ENCODE results near the gene CTNNA3.

CTNNA3 gene

GRCh38 chr10:66760941-66761340 lies 935.1 kb downstream of the CTNNA3 start:
- no peak overlapping the region for H3K27ac ChIP-seq (ENCODE audit: low read depth in 2 of 2, low read length in 2 of 2)
- no peak overlapping the region for H3K4me3 ChIP-seq (ENCODE audit: low read length in 2 of 2)
- no peaks in the 10 kb centered on the region for H3K4me1 ChIP-seq (ENCODE audit: control insufficient read depth in 2 of 2, insufficient read depth in 2 of 2, low read length in 2 of 2)
- H3K9ac ChIP-seq (ENCODE audit: low read depth in 1 of 2, low read length in 2 of 2) = no peak overlapping the region
- no peaks in the 10 kb centered on the region for H3K9me3 ChIP-seq (ENCODE audit: control insufficient read depth in 2 of 2, low read length in 2 of 2)
- no peaks in the 10 kb centered on the region for H3K27me3 ChIP-seq (ENCODE audit: control insufficient read depth in 2 of 2, insufficient read depth in 2 of 2, low read length in 2 of 2)
- no peaks in the 10 kb centered on the region for H3K36me3 ChIP-seq (ENCODE audit: control insufficient read depth in 2 of 2, insufficient read depth in 2 of 2, low read length in 2 of 2)

- no peak overlapping the region for H3K9ac ChIP-seq (ENCODE audit: low read depth in 1 of 2, low read length in 2 of 2)
- H3K27me3 ChIP-seq (ENCODE audit: control insufficient read depth in 2 of 2, insufficient read depth in 2 of 2, low read length in 2 of 2) = no peaks in the 10 kb centered on the region
- H3K9me3 ChIP-seq (ENCODE audit: control insufficient read depth in 2 of 2, low read length in 2 of 2) = no peaks in the 10 kb centered on the region
- H3K36me3 ChIP-seq (ENCODE audit: control insufficient read depth in 2 of 2, insufficient read depth in 2 of 2, low read length in 2 of 2) = no peaks in the 10 kb centered on the region
- no peak overlapping the region for H3K27ac ChIP-seq (ENCODE audit: low read depth in 2 of 2, low read length in 2 of 2)
- no peak overlapping the region for H3K4me3 ChIP-seq (ENCODE audit: low read length in 2 of 2)
- no peaks in the 10 kb centered on the region for H3K4me1 ChIP-seq (ENCODE audit: control insufficient read depth in 2 of 2, insufficient read depth in 2 of 2, low read length in 2 of 2)
Observed at GRCh38 chr10:66755474-66755873, 940.5 kb downstream of the CTNNA3 start.

GRCh38 chr10:66752714-66753113 lies 943.3 kb downstream of the CTNNA3 start:
- no peak overlapping the region for H3K4me3 ChIP-seq (ENCODE audit: low read length in 2 of 2)
- no peak overlapping the region for H3K9ac ChIP-seq (ENCODE audit: low read depth in 1 of 2, low read length in 2 of 2)

GRCh38 chr10:66748217-66748616 lies 947.8 kb downstream of the CTNNA3 start:
- Histone ChIP-seq H3K9me3 (ENCODE audit: control insufficient read depth in 2 of 2, low read length in 2 of 2) (no peaks in the 10 kb centered on the region), H3K4me3 (ENCODE audit: low read length in 2 of 2) (no peak overlapping the region), H3K9ac (ENCODE audit: low read depth in 1 of 2, low read length in 2 of 2) (no peak overlapping the region), H3K4me1 (ENCODE audit: control insufficient read depth in 2 of 2, insufficient read depth in 2 of 2, low read length in 2 of 2) (no peaks in the 10 kb centered on the region), H3K27me3 (ENCODE audit: control insufficient read depth in 2 of 2, insufficient read depth in 2 of 2, low read length in 2 of 2) (no peaks in the 10 kb centered on the region), H3K36me3 (ENCODE audit: control insufficient read depth in 2 of 2, insufficient read depth in 2 of 2, low read length in 2 of 2) (no peaks in the 10 kb centered on the region), H3K27ac (ENCODE audit: low read depth in 2 of 2, low read length in 2 of 2) (no peak overlapping the region)

More at GRCh38 chr10:66752714-66753113, 943.3 kb downstream of the CTNNA3 start:
- H3K4me1 ChIP-seq (ENCODE audit: control insufficient read depth in 2 of 2, insufficient read depth in 2 of 2, low read length in 2 of 2) = no peaks in the 10 kb centered on the region
- H3K36me3 ChIP-seq (ENCODE audit: control insufficient read depth in 2 of 2, insufficient read depth in 2 of 2, low read length in 2 of 2) = no peaks in the 10 kb centered on the region
- no peaks in the 10 kb centered on the region for H3K9me3 ChIP-seq (ENCODE audit: control insufficient read depth in 2 of 2, low read length in 2 of 2)
- no peak overlapping the region for H3K27ac ChIP-seq (ENCODE audit: low read depth in 2 of 2, low read length in 2 of 2)
- no peaks in the 10 kb centered on the region for H3K27me3 ChIP-seq (ENCODE audit: control insufficient read depth in 2 of 2, insufficient read depth in 2 of 2, low read length in 2 of 2)

DNA sequence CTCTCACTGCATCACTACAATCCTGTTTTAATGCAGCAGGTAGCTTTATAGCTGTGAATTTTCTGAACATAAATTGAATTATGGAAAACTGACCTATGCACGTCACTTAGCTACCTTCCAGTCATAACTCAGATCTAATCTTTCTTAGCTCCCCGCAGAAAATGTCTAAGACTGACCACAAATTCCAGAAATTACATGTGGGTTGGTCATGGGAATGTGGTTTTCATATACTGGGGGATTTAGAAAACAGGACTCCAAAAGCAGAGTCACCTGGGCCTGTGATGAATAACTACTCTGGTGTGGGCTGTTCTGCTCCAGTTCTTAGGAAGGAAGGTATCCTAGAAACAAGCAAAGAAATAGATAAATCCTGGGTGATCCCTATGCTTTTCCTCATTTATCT lies 948.5 kb downstream of the CTNNA3 start:
- H3K9me3 ChIP-seq (ENCODE audit: control insufficient read depth in 2 of 2, low read length in 2 of 2) = no peaks in the 10 kb centered on the region
- H3K27me3 ChIP-seq (ENCODE audit: control insufficient read depth in 2 of 2, insufficient read depth in 2 of 2, low read length in 2 of 2) = no peaks in the 10 kb centered on the region
- H3K9ac ChIP-seq (ENCODE audit: low read depth in 1 of 2, low read length in 2 of 2) = no peak overlapping the region
- no peaks in the 10 kb centered on the region for H3K36me3 ChIP-seq (ENCODE audit: control insufficient read depth in 2 of 2, insufficient read depth in 2 of 2, low read length in 2 of 2)
- H3K27ac ChIP-seq (ENCODE audit: low read depth in 2 of 2, low read length in 2 of 2) = no peak overlapping the region
- H3K4me1 ChIP-seq (ENCODE audit: control insufficient read depth in 2 of 2, insufficient read depth in 2 of 2, low read length in 2 of 2) = no peaks in the 10 kb centered on the region
- no peak overlapping the region for H3K4me3 ChIP-seq (ENCODE audit: low read length in 2 of 2)

DNA sequence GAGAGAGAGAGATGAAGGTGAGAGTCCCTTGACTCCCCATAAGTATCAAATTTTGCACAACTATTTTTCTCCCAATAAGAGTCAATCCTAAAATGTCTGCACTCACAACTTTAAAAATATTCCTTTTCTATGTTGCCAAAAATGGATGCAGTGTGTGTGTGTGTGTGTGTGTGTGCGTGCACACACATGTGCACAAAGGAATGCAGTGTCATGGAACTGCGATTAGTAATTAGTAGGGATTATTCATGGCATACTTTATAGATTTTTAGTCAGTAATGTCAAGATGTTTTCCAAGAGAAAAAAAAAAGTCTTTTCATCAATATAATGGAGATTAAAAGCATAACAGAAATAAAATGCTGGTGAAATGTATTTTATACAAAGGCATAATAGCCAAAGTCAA lies 949.3 kb downstream of the CTNNA3 start:
- Histone ChIP-seq H3K9me3 (ENCODE audit: control insufficient read depth in 2 of 2, low read length in 2 of 2) (no peaks in the 10 kb centered on the region), H3K36me3 (ENCODE audit: control insufficient read depth in 2 of 2, insufficient read depth in 2 of 2, low read length in 2 of 2) (no peaks in the 10 kb centered on the region), H3K4me1 (ENCODE audit: control insufficient read depth in 2 of 2, insufficient read depth in 2 of 2, low read length in 2 of 2) (no peaks in the 10 kb centered on the region), H3K9ac (ENCODE audit: low read depth in 1 of 2, low read length in 2 of 2) (no peak overlapping the region), H3K27ac (ENCODE audit: low read depth in 2 of 2, low read length in 2 of 2) (no peak overlapping the region), H3K27me3 (ENCODE audit: control insufficient read depth in 2 of 2, insufficient read depth in 2 of 2, low read length in 2 of 2) (no peaks in the 10 kb centered on the region), H3K4me3 (ENCODE audit: low read length in 2 of 2) (no peak overlapping the region)

- H3K27me3 ChIP-seq (ENCODE audit: control insufficient read depth in 2 of 2, insufficient read depth in 2 of 2, low read length in 2 of 2) = no peaks in the 10 kb centered on the region
- H3K4me1 ChIP-seq (ENCODE audit: control insufficient read depth in 2 of 2, insufficient read depth in 2 of 2, low read length in 2 of 2) = no peaks in the 10 kb centered on the region
- no peaks in the 10 kb centered on the region for H3K36me3 ChIP-seq (ENCODE audit: control insufficient read depth in 2 of 2, insufficient read depth in 2 of 2, low read length in 2 of 2)
- H3K4me3 ChIP-seq (ENCODE audit: low read length in 2 of 2) = no peak overlapping the region
- no peak overlapping the region for H3K9ac ChIP-seq (ENCODE audit: low read depth in 1 of 2, low read length in 2 of 2)
- no peak overlapping the region for H3K27ac ChIP-seq (ENCODE audit: low read depth in 2 of 2, low read length in 2 of 2)
- H3K9me3 ChIP-seq (ENCODE audit: control insufficient read depth in 2 of 2, low read length in 2 of 2) = no peaks in the 10 kb centered on the region
Observed at GRCh38 chr10:66746246-66746645, 949.7 kb downstream of the CTNNA3 start.

- no peaks in the 10 kb centered on the region for H3K36me3 ChIP-seq (ENCODE audit: control insufficient read depth in 2 of 2, insufficient read depth in 2 of 2, low read length in 2 of 2)
- no peak overlapping the region for H3K4me3 ChIP-seq (ENCODE audit: low read length in 2 of 2)
- H3K4me1 ChIP-seq (ENCODE audit: control insufficient read depth in 2 of 2, insufficient read depth in 2 of 2, low read length in 2 of 2) = no peaks in the 10 kb centered on the region
- H3K9me3 ChIP-seq (ENCODE audit: control insufficient read depth in 2 of 2, low read length in 2 of 2) = no peaks in the 10 kb centered on the region
- no peaks in the 10 kb centered on the region for H3K27me3 ChIP-seq (ENCODE audit: control insufficient read depth in 2 of 2, insufficient read depth in 2 of 2, low read length in 2 of 2)
- no peak overlapping the region for H3K9ac ChIP-seq (ENCODE audit: low read depth in 1 of 2, low read length in 2 of 2)
- H3K27ac ChIP-seq (ENCODE audit: low read depth in 2 of 2, low read length in 2 of 2) = no peak overlapping the region
Observed at GRCh38 chr10:66744915-66745314, 951.1 kb downstream of the CTNNA3 start.

- Histone ChIP-seq H3K27me3 (ENCODE audit: control insufficient read depth in 2 of 2, insufficient read depth in 2 of 2, low read length in 2 of 2) (no peaks in the 10 kb centered on the region), H3K4me1 (ENCODE audit: control insufficient read depth in 2 of 2, insufficient read depth in 2 of 2, low read length in 2 of 2) (no peaks in the 10 kb centered on the region), H3K36me3 (ENCODE audit: control insufficient read depth in 2 of 2, insufficient read depth in 2 of 2, low read length in 2 of 2) (no peaks in the 10 kb centered on the region), H3K4me3 (ENCODE audit: low read length in 2 of 2) (no peak overlapping the region), H3K27ac (ENCODE audit: low read depth in 2 of 2, low read length in 2 of 2) (no peak overlapping the region), H3K9me3 (ENCODE audit: control insufficient read depth in 2 of 2, low read length in 2 of 2) (no peaks in the 10 kb centered on the region), H3K9ac (ENCODE audit: low read depth in 1 of 2, low read length in 2 of 2) (no peak overlapping the region)
Observed at GRCh38 chr10:66737241-66737640, 958.8 kb downstream of the CTNNA3 start.

DNA sequence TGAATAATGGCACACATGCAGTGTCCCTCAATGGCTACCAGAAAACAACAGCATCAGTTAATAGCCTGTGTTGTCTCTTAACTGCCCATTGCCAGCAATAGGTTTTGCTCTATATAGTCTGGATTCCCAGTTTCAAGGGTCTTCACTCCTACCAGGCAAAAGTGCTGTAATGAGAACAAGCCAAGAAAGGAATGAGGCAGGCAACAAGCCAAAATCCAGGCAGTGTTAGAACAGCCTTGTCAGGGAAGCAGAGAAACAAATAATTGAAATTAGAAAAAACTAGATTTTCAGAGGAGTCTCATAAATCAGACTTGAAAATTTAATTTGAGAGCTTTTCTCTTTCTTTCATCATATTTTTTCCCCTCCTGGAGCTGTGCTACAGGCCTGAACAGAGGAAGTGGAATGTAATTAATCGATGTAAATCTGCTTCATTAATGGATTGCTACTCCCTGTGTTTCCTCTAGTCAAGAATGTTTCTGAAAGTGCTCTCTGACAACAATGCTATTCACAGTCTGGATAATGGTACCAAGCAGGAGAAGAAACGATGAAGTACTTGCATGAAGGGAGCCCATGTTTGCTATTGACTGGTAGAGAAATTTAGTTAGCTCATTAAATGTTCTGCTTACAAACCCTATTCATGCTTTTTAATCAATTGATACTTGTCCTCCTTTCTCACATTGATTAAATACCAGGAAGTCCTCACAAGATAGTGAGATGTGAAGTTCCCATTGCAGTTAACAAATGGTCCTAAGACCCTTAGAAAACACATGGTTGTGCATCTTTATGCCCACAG lies 972.2 kb downstream of the CTNNA3 start:
- Histone ChIP-seq H3K36me3 (ENCODE audit: control insufficient read depth in 2 of 2, insufficient read depth in 2 of 2, low read length in 2 of 2) (no peaks in the 10 kb centered on the region), H3K27ac (ENCODE audit: low read depth in 2 of 2, low read length in 2 of 2) (no peak overlapping the region), H3K9ac (ENCODE audit: low read depth in 1 of 2, low read length in 2 of 2) (no peak overlapping the region), H3K4me1 (ENCODE audit: control insufficient read depth in 2 of 2, insufficient read depth in 2 of 2, low read length in 2 of 2) (no peaks in the 10 kb centered on the region), H3K4me3 (ENCODE audit: low read length in 2 of 2) (no peak overlapping the region), H3K9me3 (ENCODE audit: control insufficient read depth in 2 of 2, low read length in 2 of 2) (no peaks in the 10 kb centered on the region), H3K27me3 (ENCODE audit: control insufficient read depth in 2 of 2, insufficient read depth in 2 of 2, low read length in 2 of 2) (no peaks in the 10 kb centered on the region)
